SK-N-SH treated with all-trans-retinoic acid at 6 μM for 48 hours (cell line): ENCODE data around the gene STKLD1.

Experiments
- ATAC-seq: fragments of 200-7000 bp; cut with Tn5 transposase; 3 replicates; pipeline ENCODE4 v1.9.1; 2020; ENCODE audit warnings: mild to moderate bottlenecking, moderate library complexity
- ARNTL ChIP-seq: fragments of 450-650 bp; formaldehyde crosslinking; IDR thresholded peaks from 2 replicates; pipeline ENCODE4 v1.5.0; 2020; ENCODE audit warnings: low read depth, mild to moderate bottlenecking, moderate library complexity, borderline replicate concordance
- BACH2 ChIP-seq: fragments of 250-450 bp; sonication (Bioruptor Pico); IDR thresholded peaks from 2 replicates; pipeline ENCODE4 v1.9.0; 2021; ENCODE audit warnings: mild to moderate bottlenecking, borderline replicate concordance
- CSDC2 ChIP-seq: fragments of 250-450 bp; sonication (Bioruptor Pico); IDR thresholded peaks from 2 replicates; pipeline ENCODE4 v1.5.0; 2020; ENCODE audit warnings: mild to moderate bottlenecking, moderate library complexity
- ESRRG ChIP-seq: fragments of 250-450 bp; sonication (Bioruptor Pico); IDR thresholded peaks from 2 replicates; pipeline ENCODE4 v1.6.1; 2021; ENCODE audit warnings: mild to moderate bottlenecking
- GLIS3 ChIP-seq: fragments of 250-450 bp; sonication (Bioruptor Pico); IDR thresholded peaks from 2 replicates; pipeline ENCODE4 v1.5.0; 2020; ENCODE audit warnings: mild to moderate bottlenecking, moderate library complexity
- ISL1 ChIP-seq: fragments of 250-450 bp; sonication (Bioruptor Pico); IDR thresholded peaks from 2 replicates; pipeline ENCODE4 v2.1.2; 2022; ENCODE audit warnings: mild to moderate bottlenecking, moderate library complexity
- OSR1 ChIP-seq: fragments of 250-450 bp; sonication (Bioruptor Pico); IDR thresholded peaks from 2 replicates; pipeline ENCODE4 v1.8.0; 2022; ENCODE audit warnings: moderate library complexity, mild to moderate bottlenecking, inconsistent platforms
- POU6F1 ChIP-seq: fragments of 250-450 bp; sonication (Bioruptor Pico); IDR thresholded peaks from 2 replicates; pipeline ENCODE4 v1.8.0; 2021; ENCODE audit warnings: low read depth, mild to moderate bottlenecking, moderate library complexity, borderline replicate concordance
- PPARA ChIP-seq: fragments of 250-450 bp; sonication (Bioruptor Pico); IDR thresholded peaks from 2 replicates; pipeline ENCODE4 v1.5.0; 2020; ENCODE audit warnings: mild to moderate bottlenecking, borderline replicate concordance
- RARB ChIP-seq: fragments of 250-450 bp; sonication (Bioruptor Pico); IDR thresholded peaks from 2 replicates; pipeline ENCODE4 v1.8.0; 2021; ENCODE audit warnings: mild to moderate bottlenecking, moderate library complexity
- SNAI2 ChIP-seq: fragments of 250-450 bp; sonication (Bioruptor Pico); IDR thresholded peaks from 2 replicates; pipeline ENCODE4 v1.5.0; 2020; ENCODE audit warnings: mild to moderate bottlenecking, moderate library complexity
- TOX ChIP-seq: fragments of 250-450 bp; sonication (Bioruptor Pico); IDR thresholded peaks from 2 replicates; pipeline ENCODE4 v1.8.0; 2021; ENCODE audit warnings: mild to moderate bottlenecking, moderate library complexity, borderline replicate concordance
- TSHZ2 ChIP-seq: fragments of 250-450 bp; sonication (Bioruptor Pico); IDR thresholded peaks from 2 replicates; pipeline ENCODE4 v1.5.0; 2020; ENCODE audit warnings: mild to moderate bottlenecking, moderate library complexity
- ZC3H10 ChIP-seq: fragments of 250-450 bp; sonication (Bioruptor Pico); IDR thresholded peaks from 2 replicates; pipeline ENCODE4 v1.5.1; 2021; ENCODE audit warnings: mild to moderate bottlenecking, moderate library complexity
- ZFP30 ChIP-seq: fragments of 450-650 bp; formaldehyde crosslinking; IDR thresholded peaks from 2 replicates; pipeline ENCODE4 v1.5.0; 2022; ENCODE audit warnings: mild to moderate bottlenecking, moderate library complexity
- ZNF565 ChIP-seq: fragments of 450-650 bp; formaldehyde crosslinking; conservative IDR thresholded peaks from 2 replicates; pipeline ENCODE4 v1.5.0; 2020; ENCODE audit warnings: low read depth, mild to moderate bottlenecking, moderate library complexity
- ZNF70 ChIP-seq: fragments of 450-650 bp; formaldehyde crosslinking; IDR thresholded peaks from 2 replicates; pipeline ENCODE4 v1.5.0; 2020; ENCODE audit warnings: mild to moderate bottlenecking, moderate library complexity
- TF ChIP-seq, protein P1 (sequence below): fragments of 250-450 bp; sonication (Bioruptor Pico); IDR thresholded peaks from 2 replicates; pipeline ENCODE4 v1.8.0; 2020; ENCODE audit warnings: mild to moderate bottlenecking, moderate library complexity, borderline replicate concordance
- TF ChIP-seq, protein P2 (sequence below): fragments of 250-450 bp; sonication (Bioruptor Pico); IDR thresholded peaks from 2 replicates; pipeline ENCODE4 v1.5.1; 2020; ENCODE audit warnings: low read depth, mild to moderate bottlenecking, moderate library complexity
- TF ChIP-seq, protein P3 (sequence below): fragments of 250-450 bp; sonication (Bioruptor Pico); IDR thresholded peaks from 2 replicates; pipeline ENCODE4 v1.5.1; 2021; ENCODE audit warnings: mild to moderate bottlenecking, moderate library complexity

The STKLD1 gene

GRCh38 chr9:133367778-133368177, 8.4 kb upstream of the STKLD1 start (continued):
- TF ChIP-seq, protein P1, sequence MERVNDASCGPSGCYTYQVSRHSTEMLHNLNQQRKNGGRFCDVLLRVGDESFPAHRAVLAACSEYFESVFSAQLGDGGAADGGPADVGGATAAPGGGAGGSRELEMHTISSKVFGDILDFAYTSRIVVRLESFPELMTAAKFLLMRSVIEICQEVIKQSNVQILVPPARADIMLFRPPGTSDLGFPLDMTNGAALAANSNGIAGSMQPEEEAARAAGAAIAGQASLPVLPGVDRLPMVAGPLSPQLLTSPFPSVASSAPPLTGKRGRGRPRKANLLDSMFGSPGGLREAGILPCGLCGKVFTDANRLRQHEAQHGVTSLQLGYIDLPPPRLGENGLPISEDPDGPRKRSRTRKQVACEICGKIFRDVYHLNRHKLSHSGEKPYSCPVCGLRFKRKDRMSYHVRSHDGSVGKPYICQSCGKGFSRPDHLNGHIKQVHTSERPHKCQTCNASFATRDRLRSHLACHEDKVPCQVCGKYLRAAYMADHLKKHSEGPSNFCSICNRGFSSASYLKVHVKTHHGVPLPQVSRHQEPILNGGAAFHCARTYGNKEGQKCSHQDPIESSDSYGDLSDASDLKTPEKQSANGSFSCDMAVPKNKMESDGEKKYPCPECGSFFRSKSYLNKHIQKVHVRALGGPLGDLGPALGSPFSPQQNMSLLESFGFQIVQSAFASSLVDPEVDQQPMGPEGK (CRISPR knock-in tag), result no peak
- TF ChIP-seq ZC3H10 (CRISPR knock-in tag), result no peak
- no peak for TF ChIP-seq CSDC2
- TF ChIP-seq ZNF565 (CRISPR knock-in tag), result no peak
- no peak for TF ChIP-seq ISL1

- no peak; the same call in 2 of the 3 replicates for ATAC-seq
- TF ChIP-seq RARB (CRISPR knock-in tag) (no peak), TOX (CRISPR knock-in tag) (no peak), OSR1 (CRISPR knock-in tag) (no peak), ARNTL (no peak)
- TF ChIP-seq, protein P2, sequence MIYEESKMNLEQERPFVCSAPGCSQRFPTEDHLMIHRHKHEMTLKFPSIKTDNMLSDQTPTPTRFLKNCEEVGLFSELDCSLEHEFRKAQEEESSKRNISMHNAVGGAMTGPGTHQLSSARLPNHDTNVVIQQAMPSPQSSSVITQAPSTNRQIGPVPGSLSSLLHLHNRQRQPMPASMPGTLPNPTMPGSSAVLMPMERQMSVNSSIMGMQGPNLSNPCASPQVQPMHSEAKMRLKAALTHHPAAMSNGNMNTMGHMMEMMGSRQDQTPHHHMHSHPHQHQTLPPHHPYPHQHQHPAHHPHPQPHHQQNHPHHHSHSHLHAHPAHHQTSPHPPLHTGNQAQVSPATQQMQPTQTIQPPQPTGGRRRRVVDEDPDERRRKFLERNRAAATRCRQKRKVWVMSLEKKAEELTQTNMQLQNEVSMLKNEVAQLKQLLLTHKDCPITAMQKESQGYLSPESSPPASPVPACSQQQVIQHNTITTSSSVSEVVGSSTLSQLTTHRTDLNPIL (CRISPR knock-in tag), result no peak
Measured at GRCh38 chr9:133368249-133368881, 7.8 kb upstream of the STKLD1 start.

DNA sequence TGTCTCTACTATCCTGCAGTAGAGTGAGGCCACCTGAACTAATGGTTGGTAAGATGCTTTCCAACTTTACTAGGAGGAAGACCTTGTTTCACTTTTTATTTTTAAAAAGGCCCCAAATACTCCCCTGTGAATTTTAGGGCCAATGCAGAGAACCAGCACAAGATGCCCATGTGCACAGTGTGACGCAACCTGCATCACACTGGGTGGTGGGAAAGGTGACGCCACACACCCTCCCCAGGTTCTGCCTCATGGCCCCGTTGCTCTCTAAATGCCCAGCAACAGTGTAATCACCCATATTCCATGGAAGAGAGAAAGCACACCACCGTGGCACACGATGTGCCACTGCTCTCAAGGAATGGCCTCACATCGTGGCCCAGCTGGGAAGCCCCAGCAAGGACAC, 6.7 kb upstream of the STKLD1 start:
- TF ChIP-seq CSDC2 (no peak), GLIS3 (no peak), ZNF70 (CRISPR knock-in tag) (no peak), SNAI2 (no peak), ISL1 (no peak), OSR1 (CRISPR knock-in tag) (no peak), TSHZ2 (no peak), POU6F1 (CRISPR knock-in tag) (no peak), ZNF565 (CRISPR knock-in tag) (no peak), TOX (CRISPR knock-in tag) (no peak), PPARA (CRISPR knock-in tag) (no peak), RARB (CRISPR knock-in tag) (no peak)
- TF ChIP-seq, protein P2 (CRISPR knock-in tag), result no peak
- TF ChIP-seq, protein P3, sequence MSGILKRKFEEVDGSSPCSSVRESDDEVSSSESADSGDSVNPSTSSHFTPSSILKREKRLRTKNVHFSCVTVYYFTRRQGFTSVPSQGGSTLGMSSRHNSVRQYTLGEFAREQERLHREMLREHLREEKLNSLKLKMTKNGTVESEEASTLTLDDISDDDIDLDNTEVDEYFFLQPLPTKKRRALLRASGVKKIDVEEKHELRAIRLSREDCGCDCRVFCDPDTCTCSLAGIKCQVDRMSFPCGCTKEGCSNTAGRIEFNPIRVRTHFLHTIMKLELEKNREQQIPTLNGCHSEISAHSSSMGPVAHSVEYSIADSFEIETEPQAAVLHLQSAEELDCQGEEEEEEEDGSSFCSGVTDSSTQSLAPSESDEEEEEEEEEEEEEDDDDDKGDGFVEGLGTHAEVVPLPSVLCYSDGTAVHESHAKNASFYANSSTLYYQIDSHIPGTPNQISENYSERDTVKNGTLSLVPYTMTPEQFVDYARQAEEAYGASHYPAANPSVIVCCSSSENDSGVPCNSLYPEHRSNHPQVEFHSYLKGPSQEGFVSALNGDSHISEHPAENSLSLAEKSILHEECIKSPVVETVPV, result no peak
- TF ChIP-seq, all 23 proteins: peak for 0
- ATAC-seq, result no peak

GRCh38 chr9:133369933-133370332, 6.2 kb upstream of the STKLD1 start:
- no peak for TF ChIP-seq GLIS3
- no peak for TF ChIP-seq ESRRG (CRISPR knock-in tag)
- TF ChIP-seq BACH2 (CRISPR knock-in tag), result no peak
- no peak for TF ChIP-seq ZFP30 (CRISPR knock-in tag)
- TF ChIP-seq, protein P1 (CRISPR knock-in tag), result no peak
- no peak for ATAC-seq
